Stimulated activated effector memory CD8-positive, alpha-beta T cell treated with anti-CD3 and anti-CD28 coated beads, Interleukin-12 subunit alpha, Interleukin-12 subunit beta, amount 100 ng/mL, for 72 hours (primary cell): ENCODE data around the gene OSBPL10.
"Not testable (repeated sequence)": the region's sequence is repeated elsewhere in the genome, so short reads cannot be mapped to it uniquely, and the experiment has no call there.

Experiments used
- ATAC-seq: fragments of 150-1000 bp; cut with Tn5 transposase; 2 replicates; pipeline ENCODE4 v1.10.0; 2021
- DNase-seq, 2 donors: peaks; one replicate each; pipeline ENCODE4 v3.0.0; 2021 to 2022; ENCODE audit warnings: low spot score in 2 of 2
- H3K27ac Mint-ChIP-seq: one replicate; pipeline ENCODE4 v1.8.0; 2022; ENCODE audit warnings: mild to moderate bottlenecking, mixed read lengths
- H3K36me3 Mint-ChIP-seq: one replicate; pipeline ENCODE4 v1.8.0; 2022; ENCODE audit warnings: mild to moderate bottlenecking, mixed read lengths
- H3K4me1 Mint-ChIP-seq: one replicate; pipeline ENCODE4 v1.8.0; 2022; ENCODE audit warnings: mixed read lengths
- H3K4me3 Mint-ChIP-seq: one replicate; pipeline ENCODE4 v1.8.0; 2022; ENCODE audit warnings: mild to moderate bottlenecking, mixed read lengths
- H3K9me3 Mint-ChIP-seq: one replicate; pipeline ENCODE4 v1.8.0; 2022; ENCODE audit warnings: mixed read lengths

OSBPL10 gene

DNA sequence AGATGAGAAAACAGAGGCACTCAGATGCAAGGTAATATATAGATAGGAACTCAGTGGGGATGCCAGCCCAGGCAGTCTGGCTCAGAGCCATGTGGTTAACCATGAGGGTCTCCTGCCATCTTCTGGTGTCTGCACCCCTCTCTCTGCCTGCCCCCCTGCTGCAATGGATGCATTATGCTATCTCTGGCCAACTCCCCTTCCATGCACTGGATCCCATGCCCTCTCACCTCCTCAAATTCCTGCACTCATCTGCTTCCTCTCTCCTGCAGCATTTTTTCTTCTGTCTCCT is 285.1 kb downstream of the OSBPL10 start:
- ATAC-seq (no peak), DNase-seq (no peak)
- no peaks in the 10 kb centered on the region for H3K9me3 Mint-ChIP-seq
- no peak overlapping the region for H3K27ac Mint-ChIP-seq
- H3K4me3 Mint-ChIP-seq: no peak overlapping the region
- no peaks in the 10 kb centered on the region for H3K36me3 Mint-ChIP-seq
- no peaks in the 10 kb centered on the region for H3K4me1 Mint-ChIP-seq

DNA sequence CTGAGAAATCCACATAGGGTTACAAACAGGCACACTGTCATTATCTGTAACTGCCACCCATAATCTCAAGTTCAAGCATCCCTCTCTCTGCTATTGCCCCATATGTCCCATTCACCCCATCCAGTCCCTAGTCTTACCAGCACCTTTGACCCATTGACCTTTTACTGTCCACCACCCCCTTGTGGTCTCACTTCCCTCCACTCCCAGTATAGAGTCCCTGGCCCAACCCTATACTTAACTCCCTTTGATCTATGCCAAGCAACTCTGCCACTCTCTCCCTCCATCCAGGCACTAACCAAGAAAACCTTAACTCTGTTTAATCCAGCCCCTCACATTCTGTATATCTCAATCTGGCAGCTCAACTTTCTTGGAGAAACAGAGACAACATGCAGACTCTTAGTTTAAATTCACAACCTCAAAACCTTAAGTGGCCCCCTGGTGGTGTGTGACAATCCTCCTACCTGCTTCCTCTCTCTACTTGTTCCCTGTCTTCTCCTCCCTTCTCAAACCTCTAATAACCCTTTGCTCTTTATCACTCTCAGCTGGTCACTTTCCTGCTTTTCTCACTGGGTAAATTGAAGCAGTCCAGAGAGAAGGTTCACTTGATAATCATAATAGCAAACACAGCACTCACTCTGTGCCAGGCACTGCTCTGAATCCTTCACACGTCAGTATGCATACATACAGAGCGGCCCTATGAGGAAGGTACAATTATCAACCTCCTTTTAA is 285.6 kb downstream of the OSBPL10 start:
- Mint-ChIP-seq H3K27ac (no peak overlapping the region), H3K4me1 (no peaks in the 10 kb centered on the region), H3K9me3 (no peaks in the 10 kb centered on the region), H3K36me3 (no peaks in the 10 kb centered on the region), H3K4me3 (no peak overlapping the region)
- peak in 1 of 2 donors; percentile 54 for DNase-seq
- ATAC-seq: peak; percentile 45

GRCh38 chr3:31693346-31693745 is 287.7 kb downstream of the OSBPL10 start:
- Mint-ChIP-seq H3K4me3 (no peak overlapping the region), H3K4me1 (no peaks in the 10 kb centered on the region), H3K27ac (no peak overlapping the region), H3K36me3 (no peaks in the 10 kb centered on the region), H3K9me3 (no peaks in the 10 kb centered on the region)
- ATAC-seq (no peak), DNase-seq (no peak)

- H3K27ac Mint-ChIP-seq: no peak overlapping the region
- H3K9me3 Mint-ChIP-seq: no peaks in the 10 kb centered on the region
- H3K36me3 Mint-ChIP-seq: no peaks in the 10 kb centered on the region
- peak; percentile 28 for ATAC-seq
- no peak overlapping the region for H3K4me3 Mint-ChIP-seq
- no peak for DNase-seq
- no peaks in the 10 kb centered on the region for H3K4me1 Mint-ChIP-seq
Measured at GRCh38 chr3:31692751-31693150, 288.3 kb downstream of the OSBPL10 start.

- H3K4me3 Mint-ChIP-seq: no peak overlapping the region
- no peaks in the 10 kb centered on the region for H3K4me1 Mint-ChIP-seq
- ATAC-seq (no peak), DNase-seq (no peak)
- no peaks in the 10 kb centered on the region for H3K9me3 Mint-ChIP-seq
- H3K36me3 Mint-ChIP-seq: no peaks in the 10 kb centered on the region
- no peak overlapping the region for H3K27ac Mint-ChIP-seq
Measured at GRCh38 chr3:31690771-31691170, 290.3 kb downstream of the OSBPL10 start.

GRCh38 chr3:31689523-31689922 is 291.5 kb downstream of the OSBPL10 start:
- not testable (repeated sequence) for DNase-seq, H3K27ac Mint-ChIP-seq, ATAC-seq, H3K4me1 Mint-ChIP-seq, H3K4me3 Mint-ChIP-seq, H3K9me3 Mint-ChIP-seq, H3K36me3 Mint-ChIP-seq

DNA sequence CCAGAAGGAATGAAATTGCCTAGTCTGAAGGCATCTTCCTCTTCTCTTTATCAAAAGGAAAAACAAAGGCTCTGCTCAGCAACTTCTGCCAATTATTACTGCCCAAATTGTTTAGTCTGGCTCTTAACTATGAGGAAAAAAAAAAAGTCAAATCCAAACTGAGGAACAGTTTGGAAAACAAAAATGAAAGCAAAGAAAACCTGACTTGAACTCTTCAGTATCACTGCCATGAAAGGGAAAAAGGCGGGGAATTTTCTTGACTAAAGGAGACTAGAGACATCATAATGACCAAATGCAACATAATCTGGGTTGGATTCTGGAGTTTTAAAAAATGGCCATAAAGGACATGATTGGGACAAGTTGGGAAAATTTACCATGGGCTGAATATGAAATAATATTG is 292.1 kb downstream of the OSBPL10 start:
- no peak for DNase-seq
- no peak for ATAC-seq
- no peaks in the 10 kb centered on the region for H3K4me1 Mint-ChIP-seq
- H3K27ac Mint-ChIP-seq: no peak overlapping the region
- no peak overlapping the region for H3K4me3 Mint-ChIP-seq
- no peaks in the 10 kb centered on the region for H3K9me3 Mint-ChIP-seq
- H3K36me3 Mint-ChIP-seq: no peaks in the 10 kb centered on the region

DNA sequence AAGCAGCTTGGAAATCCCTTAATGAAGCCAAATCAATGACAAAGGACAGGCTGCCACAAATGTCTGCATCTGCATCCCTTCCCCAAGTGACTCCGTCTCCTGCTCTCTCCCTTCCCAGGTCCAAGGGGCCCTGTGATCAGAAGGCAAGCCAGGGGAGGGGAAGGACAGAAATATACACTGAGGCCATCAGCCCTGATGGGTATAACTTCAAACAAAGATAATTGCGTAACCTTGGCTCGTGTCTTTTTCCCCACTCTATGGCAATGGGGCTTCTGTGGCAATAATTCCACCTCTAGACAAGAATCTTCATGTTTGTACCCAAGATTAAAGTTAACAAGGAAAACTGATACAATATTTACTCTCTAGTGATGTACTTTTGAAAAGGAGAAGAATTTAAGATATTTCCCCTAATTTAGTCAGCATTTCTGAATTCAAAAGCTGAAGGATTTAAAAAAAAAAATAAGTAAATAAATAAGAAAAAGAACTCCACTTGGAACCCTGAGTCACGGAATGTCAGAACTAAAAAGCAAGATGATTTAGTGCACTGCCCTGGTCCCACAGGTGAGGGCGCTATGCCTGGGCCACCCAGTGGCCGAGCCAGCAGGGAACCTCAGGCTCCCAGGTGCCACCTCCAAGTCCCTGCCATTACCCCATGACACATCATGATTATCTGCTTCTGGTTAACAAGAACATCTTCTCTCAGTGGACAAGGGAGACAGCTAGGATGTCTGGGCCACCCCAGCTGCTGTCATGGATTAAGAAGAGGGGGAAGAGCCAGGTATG is 293.9 kb downstream of the OSBPL10 start:
- H3K36me3 Mint-ChIP-seq: no peaks in the 10 kb centered on the region
- no peak for DNase-seq
- no peaks in the 10 kb centered on the region for H3K9me3 Mint-ChIP-seq
- H3K27ac Mint-ChIP-seq: no peak overlapping the region
- H3K4me1 Mint-ChIP-seq: no peaks in the 10 kb centered on the region
- no peak overlapping the region for H3K4me3 Mint-ChIP-seq
- no peak for ATAC-seq

- H3K9me3 Mint-ChIP-seq: no peaks in the 10 kb centered on the region
- H3K36me3 Mint-ChIP-seq: no peaks in the 10 kb centered on the region
- H3K4me1 Mint-ChIP-seq: no peaks in the 10 kb centered on the region
- DNase-seq (no peak), ATAC-seq (no peak)
- no peak overlapping the region for H3K4me3 Mint-ChIP-seq
- H3K27ac Mint-ChIP-seq: peak overlapping the region; percentile 48
Measured at GRCh38 chr3:31680072-31680870, 300.8 kb downstream of the OSBPL10 start.

DNA sequence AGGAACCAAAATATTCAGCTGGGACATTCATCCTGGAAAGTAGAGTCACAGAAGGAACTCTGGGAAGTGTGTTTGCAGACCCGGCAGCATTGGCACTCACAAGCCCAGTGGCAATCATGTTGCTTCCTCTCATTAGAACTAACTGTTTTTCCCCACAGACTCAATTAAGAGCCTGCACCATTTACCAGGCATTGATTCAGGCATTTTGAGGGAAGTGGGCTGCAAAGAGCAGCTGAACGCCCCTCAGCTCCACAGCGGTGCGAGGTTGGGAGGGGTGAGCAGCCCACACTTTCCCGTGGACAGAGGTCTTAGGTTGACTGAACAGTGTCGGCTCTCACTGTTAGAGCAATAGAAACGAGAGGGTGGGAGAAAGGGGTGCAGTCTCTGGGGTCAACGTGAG is 304.5 kb downstream of the OSBPL10 start:
- no peaks in the 10 kb centered on the region for H3K4me1 Mint-ChIP-seq
- ATAC-seq (no peak), DNase-seq (no peak)
- H3K4me3 Mint-ChIP-seq: no peak overlapping the region
- H3K36me3 Mint-ChIP-seq: no peaks in the 10 kb centered on the region
- H3K27ac Mint-ChIP-seq: no peak overlapping the region
- no peaks in the 10 kb centered on the region for H3K9me3 Mint-ChIP-seq

DNA sequence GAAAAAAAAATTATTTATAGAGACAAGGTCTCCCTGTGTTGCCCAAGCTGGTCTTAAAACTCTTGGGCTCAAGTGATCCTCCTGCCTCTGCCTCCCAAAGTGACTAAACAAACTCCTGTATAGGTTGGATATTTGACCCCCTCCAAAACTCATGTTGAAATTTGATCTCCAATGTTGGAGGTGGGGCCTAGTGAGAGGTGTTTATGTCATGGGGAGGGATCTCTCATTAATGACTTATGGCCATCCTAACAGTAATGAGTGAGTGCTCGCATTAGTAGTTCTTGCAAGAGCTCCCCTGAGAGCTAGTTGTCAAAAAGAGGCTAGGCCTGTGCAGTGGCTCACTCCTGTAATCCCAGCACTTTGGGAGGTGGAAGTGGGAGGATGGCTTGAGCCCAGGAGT is 307.1 kb downstream of the OSBPL10 start:
- no peak overlapping the region for H3K4me3 Mint-ChIP-seq
- no peak for ATAC-seq
- no peaks in the 10 kb centered on the region for H3K9me3 Mint-ChIP-seq
- DNase-seq: no peak
- H3K36me3 Mint-ChIP-seq: no peaks in the 10 kb centered on the region
- no peaks in the 10 kb centered on the region for H3K4me1 Mint-ChIP-seq
- no peak overlapping the region for H3K27ac Mint-ChIP-seq

DNA sequence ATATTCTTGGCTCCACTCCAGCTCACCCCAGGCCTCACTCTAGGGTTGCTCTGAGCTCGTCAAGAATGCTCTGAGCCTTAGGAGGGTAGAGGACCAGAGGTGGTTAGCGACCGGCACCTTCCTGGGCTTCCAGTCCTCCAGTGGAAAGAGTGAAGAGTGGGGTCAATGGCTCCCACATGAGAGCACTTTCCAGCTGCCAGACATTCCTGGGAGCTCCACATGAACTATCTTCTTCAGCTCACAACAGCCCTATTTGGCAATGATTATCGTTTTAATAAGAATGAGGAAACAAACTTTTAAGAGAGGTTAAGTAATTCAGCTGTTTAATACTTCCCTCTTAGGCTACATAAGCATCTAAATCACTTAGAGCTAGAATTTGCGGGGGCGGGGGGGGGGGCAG is 309.1 kb downstream of the OSBPL10 start:
- DNase-seq (no peak), ATAC-seq (no peak)
- Mint-ChIP-seq H3K4me1 (no peaks in the 10 kb centered on the region), H3K27ac (no peak overlapping the region), H3K9me3 (no peaks in the 10 kb centered on the region), H3K4me3 (no peak overlapping the region), H3K36me3 (no peaks in the 10 kb centered on the region)

DNA sequence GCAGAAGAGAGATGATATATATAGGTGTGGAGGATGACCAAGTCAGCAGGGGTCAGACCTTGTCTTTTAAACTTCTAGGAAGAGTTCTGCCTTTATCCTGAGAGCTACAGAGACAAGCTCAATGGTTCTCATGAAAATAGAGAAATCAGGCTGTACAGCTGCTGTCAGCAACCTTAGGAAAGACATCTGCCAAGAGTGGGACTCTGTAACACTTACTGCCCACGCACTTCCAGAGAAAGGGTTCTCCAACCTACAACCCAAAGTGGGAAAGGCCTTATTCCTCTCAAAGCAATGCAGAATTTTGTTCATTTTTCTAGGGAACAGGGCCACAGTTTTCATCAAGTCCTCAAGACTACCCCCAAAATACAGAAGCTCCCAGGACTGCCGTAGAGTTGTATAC is 309.6 kb downstream of the OSBPL10 start:
- Mint-ChIP-seq H3K36me3 (no peaks in the 10 kb centered on the region), H3K9me3 (no peaks in the 10 kb centered on the region), H3K4me3 (no peak overlapping the region), H3K4me1 (no peaks in the 10 kb centered on the region), H3K27ac (no peak overlapping the region)
- no peak for ATAC-seq
- no peak for DNase-seq

DNA sequence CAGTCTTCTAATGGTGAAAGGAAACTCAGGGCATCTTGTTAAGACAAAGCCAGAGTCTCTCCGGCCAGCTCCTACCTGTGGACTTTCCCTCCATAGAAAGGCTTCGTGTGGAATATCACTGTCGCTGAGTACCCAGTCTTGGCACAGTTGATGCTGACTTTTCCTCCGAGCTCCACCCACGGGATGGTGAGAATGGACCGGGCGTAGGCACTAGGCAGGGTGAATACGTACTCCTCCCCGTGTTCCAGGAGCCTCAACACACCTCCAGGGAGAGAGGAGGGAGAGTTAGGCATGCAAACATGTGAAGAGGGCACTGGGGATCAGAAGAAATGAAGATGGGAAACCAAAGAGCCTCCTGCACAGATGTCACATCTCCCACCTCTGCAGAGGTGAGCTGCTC is 310.3 kb downstream of the OSBPL10 start:
- Mint-ChIP-seq H3K27ac (no peak overlapping the region), H3K4me1 (no peaks in the 10 kb centered on the region), H3K9me3 (no peaks in the 10 kb centered on the region), H3K4me3 (no peak overlapping the region), H3K36me3 (no peaks in the 10 kb centered on the region)
- no peak for ATAC-seq
- no peak for DNase-seq

DNA sequence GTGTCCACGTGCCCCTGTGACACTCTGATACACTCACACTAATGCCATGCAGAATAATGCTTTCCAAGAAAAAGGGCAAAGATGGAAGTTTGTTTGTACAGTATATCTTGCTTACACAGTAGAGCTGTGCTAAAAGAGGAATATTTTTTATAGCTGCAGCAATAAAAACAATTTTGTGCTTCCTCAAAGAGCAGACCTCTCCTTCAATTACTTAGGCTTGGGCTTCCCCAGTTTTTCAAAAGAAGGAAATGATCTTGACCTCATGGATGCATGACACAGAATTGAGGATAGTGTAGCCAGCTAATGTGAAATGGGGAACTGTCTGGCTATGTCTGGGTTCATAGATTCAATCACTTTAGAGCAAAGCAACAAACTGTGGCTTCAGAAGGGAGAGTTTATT is 310.9 kb downstream of the OSBPL10 start:
- Mint-ChIP-seq H3K4me1 (no peaks in the 10 kb centered on the region), H3K36me3 (no peaks in the 10 kb centered on the region), H3K9me3 (no peaks in the 10 kb centered on the region), H3K27ac (no peak overlapping the region), H3K4me3 (no peak overlapping the region)
- ATAC-seq (no peak), DNase-seq (no peak)

GRCh38 chr3:31668242-31668641 is 312.8 kb downstream of the OSBPL10 start:
- H3K4me3 Mint-ChIP-seq: no peak overlapping the region
- no peak for DNase-seq
- no peak for ATAC-seq
- H3K36me3 Mint-ChIP-seq: no peaks in the 10 kb centered on the region
- no peaks in the 10 kb centered on the region for H3K9me3 Mint-ChIP-seq
- H3K4me1 Mint-ChIP-seq: no peaks in the 10 kb centered on the region
- no peak overlapping the region for H3K27ac Mint-ChIP-seq
